ENCODE results near the gene COQ4.
A peak's percentile ranks its signal among the peaks of the same experiment; 100 is the strongest.

COQ4 gene

DNA sequence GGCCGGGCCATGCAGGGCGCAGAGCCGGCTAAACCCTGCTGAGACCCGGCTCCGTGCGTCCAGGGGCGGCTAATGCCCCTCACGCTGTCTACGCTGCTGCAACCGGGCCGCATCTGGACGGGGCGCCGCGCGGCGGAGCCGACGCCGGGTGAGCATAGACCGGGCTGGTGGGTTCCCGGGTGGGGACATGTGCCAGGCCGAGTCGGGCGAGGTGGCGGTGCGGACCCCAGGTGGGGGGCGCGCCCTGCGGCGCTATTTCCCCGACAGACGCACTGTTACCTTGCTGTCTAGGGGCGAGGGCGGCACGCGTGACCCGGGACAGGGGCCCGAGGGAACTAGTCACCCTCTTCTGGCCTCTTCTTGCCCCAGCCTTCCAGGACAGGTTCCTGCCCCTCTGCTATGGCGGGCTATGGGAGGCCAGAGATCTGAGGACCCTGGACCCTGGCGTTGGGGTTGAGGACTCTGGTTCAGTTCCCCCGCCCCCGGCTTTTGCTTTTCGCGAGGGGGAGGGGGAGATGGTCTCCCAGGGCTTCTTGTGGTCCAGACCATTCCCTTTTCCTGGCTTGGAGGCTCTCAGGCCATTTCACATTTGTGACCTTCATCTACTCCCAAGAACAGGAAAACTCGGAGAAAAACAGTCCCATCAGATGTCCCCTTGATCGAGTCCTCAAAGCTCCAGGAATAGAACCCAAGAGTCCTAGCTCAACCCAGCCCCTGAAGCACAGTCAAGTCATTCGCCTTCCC lies 18.2 kb downstream of the COQ4 start:
- Histone ChIP-seq H3K9me3 (ENCODE audit: control insufficient read depth, low read length) (no peaks in the 10 kb centered on the region), H3K27ac (ENCODE audit: insufficient read depth, low read depth, low read length, poor library complexity, severe bottlenecking) (no peak overlapping the region), H3K4me3 (ENCODE audit: insufficient read depth, low read depth, low read length) (peak overlapping the region; percentile 79), H3K27me3 (ENCODE audit: control insufficient read depth, insufficient read depth, low read length, poor library complexity, severe bottlenecking) (no peaks in the 10 kb centered on the region), H3K4me1 (ENCODE audit: control insufficient read depth, insufficient read depth, low read length) (no peaks in the 10 kb centered on the region), H3K36me3 (ENCODE audit: control insufficient read depth, insufficient read depth, low read length) (peaks cover 19% of the 10 kb centered on the region)
- WGBS, 2 experiments: 1 to 2% methylated on average over 48 of the region's 48 CpGs

DNA sequence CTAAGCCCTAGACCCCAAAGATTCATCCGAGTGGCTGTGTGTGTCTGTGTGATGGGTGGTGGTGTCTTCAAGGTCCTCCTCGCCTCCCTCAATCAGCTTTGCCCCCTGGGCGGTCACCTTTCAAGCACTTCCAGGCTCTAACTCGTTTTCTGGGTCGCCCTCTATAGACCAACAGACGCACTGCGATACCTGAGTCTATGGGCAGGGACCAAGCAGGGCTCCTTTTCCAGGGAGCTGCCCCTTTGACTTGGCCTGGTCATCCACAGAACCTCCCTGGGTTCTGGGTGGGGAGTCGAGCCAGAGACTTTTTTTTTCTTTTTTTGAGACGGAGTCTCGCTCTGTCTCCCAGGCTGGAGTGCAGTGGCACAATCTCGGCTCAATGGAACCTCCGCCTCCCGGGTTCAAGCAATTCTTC lies 18.8 kb downstream of the COQ4 start:
- Histone ChIP-seq H3K27ac (ENCODE audit: insufficient read depth, low read depth, low read length, poor library complexity, severe bottlenecking) (no peak overlapping the region), H3K27me3 (ENCODE audit: control insufficient read depth, insufficient read depth, low read length, poor library complexity, severe bottlenecking) (no peaks in the 10 kb centered on the region)
- 37% methylated on average over 12 to 13 of the region's 13 CpGs for WGBS, 2 experiments

DNA sequence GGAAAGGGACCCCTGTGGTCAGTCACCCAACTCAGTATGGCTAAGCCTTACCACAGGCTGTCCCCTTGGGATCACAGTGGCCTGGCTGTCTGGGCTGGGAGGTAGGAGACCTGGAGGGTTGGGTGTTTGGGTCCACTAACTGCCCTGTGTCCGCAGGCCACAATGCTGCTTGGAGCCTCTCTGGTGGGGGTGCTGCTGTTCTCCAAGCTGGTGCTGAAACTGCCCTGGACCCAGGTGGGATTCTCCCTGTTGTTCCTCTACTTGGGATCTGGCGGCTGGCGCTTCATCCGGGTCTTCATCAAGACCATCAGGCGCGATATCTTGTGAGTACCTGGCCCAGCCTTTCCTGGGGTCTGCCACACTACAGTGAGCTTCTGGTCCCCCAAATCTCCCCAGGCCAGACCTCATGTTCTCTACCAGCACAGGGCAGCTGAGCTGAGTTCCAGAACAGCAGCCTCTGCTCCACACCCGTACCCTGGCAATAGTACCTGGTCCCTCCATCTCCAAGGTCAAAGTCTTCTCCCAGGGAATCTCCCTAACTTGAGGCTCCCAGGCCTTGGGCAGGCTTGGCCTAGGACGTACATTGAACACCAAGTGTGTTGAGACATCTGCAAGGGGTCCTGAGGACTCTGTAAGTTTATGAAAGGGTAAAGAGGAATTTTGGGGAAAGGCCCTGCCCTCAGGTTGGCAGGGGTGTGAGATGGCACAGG lies 20.5 kb downstream of the COQ4 start:
- Histone ChIP-seq H3K4me3 (ENCODE audit: insufficient read depth, low read depth, low read length) (no peak overlapping the region), H3K27me3 (ENCODE audit: control insufficient read depth, insufficient read depth, low read length, poor library complexity, severe bottlenecking) (no peaks in the 10 kb centered on the region), H3K27ac (ENCODE audit: insufficient read depth, low read depth, low read length, poor library complexity, severe bottlenecking) (no peak overlapping the region), H3K9me3 (ENCODE audit: control insufficient read depth, low read length) (no peaks in the 10 kb centered on the region), H3K36me3 (ENCODE audit: control insufficient read depth, insufficient read depth, low read length) (peaks cover 29% of the 10 kb centered on the region), H3K4me1 (ENCODE audit: control insufficient read depth, insufficient read depth, low read length) (no peaks in the 10 kb centered on the region)
- WGBS, 2 experiments: 96% methylated on average over 8 of the region's 8 CpGs

More for the DNA sequence above, 18.8 kb downstream of the COQ4 start:
- peak overlapping the region; percentile 79 for H3K4me3 ChIP-seq (ENCODE audit: insufficient read depth, low read depth, low read length)
- H3K4me1 ChIP-seq (ENCODE audit: control insufficient read depth, insufficient read depth, low read length): no peaks in the 10 kb centered on the region
- peaks cover 19% of the 10 kb centered on the region for H3K36me3 ChIP-seq (ENCODE audit: control insufficient read depth, insufficient read depth, low read length)
- no peaks in the 10 kb centered on the region for H3K9me3 ChIP-seq (ENCODE audit: control insufficient read depth, low read length)

DNA sequence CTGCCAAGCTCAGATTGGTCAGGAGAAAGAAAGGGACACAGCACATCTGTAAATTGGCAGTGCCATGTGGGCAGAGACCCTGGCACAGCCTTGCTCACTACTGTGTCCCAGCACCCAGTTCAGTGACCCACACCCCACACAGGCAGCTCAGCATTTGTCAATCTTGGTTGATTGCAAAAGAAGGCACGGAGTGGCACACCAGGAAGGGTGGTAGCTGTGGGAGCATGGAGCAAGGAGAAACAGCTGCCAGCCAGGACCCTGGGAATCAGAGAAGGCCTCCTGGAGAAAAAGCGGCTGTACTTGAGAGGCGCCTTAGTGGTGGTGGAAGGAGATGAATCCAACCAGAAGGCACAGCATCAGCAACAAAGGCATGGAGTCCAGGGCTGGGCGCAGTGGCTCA lies 21.2 kb downstream of the COQ4 start:
- Histone ChIP-seq H3K27ac (ENCODE audit: insufficient read depth, low read depth, low read length, poor library complexity, severe bottlenecking) (no peak overlapping the region), H3K9me3 (ENCODE audit: control insufficient read depth, low read length) (no peaks in the 10 kb centered on the region), H3K4me1 (ENCODE audit: control insufficient read depth, insufficient read depth, low read length) (no peaks in the 10 kb centered on the region), H3K4me3 (ENCODE audit: insufficient read depth, low read depth, low read length) (no peak overlapping the region), H3K36me3 (ENCODE audit: control insufficient read depth, insufficient read depth, low read length) (peaks cover 32% of the 10 kb centered on the region), H3K27me3 (ENCODE audit: control insufficient read depth, insufficient read depth, low read length, poor library complexity, severe bottlenecking) (no peaks in the 10 kb centered on the region)
- 93 to 98% methylated on average over 4 of the region's 4 CpGs for WGBS, 2 experiments

DNA sequence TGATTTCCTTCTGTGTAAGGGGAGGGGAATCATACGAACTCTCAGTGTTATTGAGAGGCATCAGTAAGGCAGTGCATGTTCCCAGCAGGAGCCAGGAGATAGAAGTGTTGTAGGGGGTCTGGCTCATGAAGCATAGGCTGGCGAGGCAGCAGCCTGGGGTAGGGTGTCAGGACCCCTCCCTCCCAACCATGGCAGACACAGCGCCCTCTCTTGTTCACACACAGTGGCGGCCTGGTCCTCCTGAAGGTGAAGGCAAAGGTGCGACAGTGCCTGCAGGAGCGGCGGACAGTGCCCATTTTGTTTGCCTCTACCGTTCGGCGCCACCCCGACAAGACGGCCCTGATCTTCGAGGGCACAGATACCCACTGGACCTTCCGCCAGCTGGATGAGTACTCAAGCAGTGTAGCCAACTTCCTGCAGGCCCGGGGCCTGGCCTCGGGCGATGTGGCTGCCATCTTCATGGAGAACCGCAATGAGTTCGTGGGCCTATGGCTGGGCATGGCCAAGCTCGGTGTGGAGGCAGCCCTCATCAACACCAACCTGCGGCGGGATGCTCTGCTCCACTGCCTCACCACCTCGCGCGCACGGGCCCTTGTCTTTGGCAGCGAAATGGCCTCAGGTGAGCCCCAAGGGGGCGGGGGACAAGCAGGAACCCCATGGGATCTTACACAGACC lies 22.4 kb downstream of the COQ4 start:
- no peak overlapping the region for H3K27ac ChIP-seq (ENCODE audit: insufficient read depth, low read depth, low read length, poor library complexity, severe bottlenecking)
- 93 to 94% methylated on average over 28 of the region's 28 CpGs for whole genome bisulfite sequencing, 2 experiments
- no peaks in the 10 kb centered on the region for H3K27me3 ChIP-seq (ENCODE audit: control insufficient read depth, insufficient read depth, low read length, poor library complexity, severe bottlenecking)
- H3K4me3 ChIP-seq (ENCODE audit: insufficient read depth, low read depth, low read length): no peak overlapping the region
- H3K4me1 ChIP-seq (ENCODE audit: control insufficient read depth, insufficient read depth, low read length): no peaks in the 10 kb centered on the region
- no peaks in the 10 kb centered on the region for H3K9me3 ChIP-seq (ENCODE audit: control insufficient read depth, low read length)
- peaks cover 32% of the 10 kb centered on the region for H3K36me3 ChIP-seq (ENCODE audit: control insufficient read depth, insufficient read depth, low read length)

DNA sequence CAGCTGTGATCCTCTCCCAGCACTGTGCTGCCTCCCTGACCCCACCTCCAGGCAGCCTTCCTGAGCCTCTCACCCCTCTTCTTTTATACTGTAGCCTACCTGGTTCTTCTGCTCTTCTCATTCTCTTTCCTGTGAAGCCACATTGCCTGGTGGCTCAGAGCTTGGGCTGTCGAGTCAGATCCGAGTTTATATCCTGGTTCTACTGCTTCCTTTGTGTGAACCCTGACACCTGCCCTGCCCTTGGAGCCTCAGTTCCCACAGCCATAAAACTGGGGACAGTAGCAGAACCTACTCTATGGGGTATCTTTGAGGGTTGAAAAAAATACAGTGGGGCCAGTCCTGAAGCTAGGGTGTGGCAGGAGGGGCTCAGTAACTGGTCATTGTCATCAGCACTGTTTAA lies 26.5 kb downstream of the COQ4 start:
- Histone ChIP-seq H3K36me3 (ENCODE audit: control insufficient read depth, insufficient read depth, low read length) (peaks cover 29% of the 10 kb centered on the region), H3K4me1 (ENCODE audit: control insufficient read depth, insufficient read depth, low read length) (no peaks in the 10 kb centered on the region)
- WGBS, 2 experiments: 90 to 95% methylated on average over 2 of the region's 2 CpGs

DNA sequence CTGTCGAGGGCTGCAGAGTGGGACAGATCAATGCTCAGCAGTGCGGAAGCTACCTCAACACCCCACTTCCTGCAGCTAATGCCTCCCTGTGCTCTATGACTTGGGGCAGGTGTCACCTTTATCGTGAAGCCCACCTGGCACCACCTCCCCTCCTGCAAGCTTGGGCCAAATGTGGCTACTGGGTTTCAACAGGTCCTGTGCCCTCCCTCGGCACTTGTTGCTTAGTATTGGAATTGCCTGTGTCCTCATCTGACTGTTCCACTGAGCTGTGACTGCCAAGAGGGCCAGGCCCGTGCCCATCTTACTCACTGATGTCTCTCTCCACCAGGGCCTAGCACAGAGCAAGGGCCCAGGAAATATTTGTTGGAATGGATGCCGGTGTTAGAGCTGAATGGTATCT lies 27.1 kb downstream of the COQ4 start:
- no peak overlapping the region for H3K4me3 ChIP-seq (ENCODE audit: insufficient read depth, low read depth, low read length)
- 91 to 95% methylated on average over 6 of the region's 6 CpGs for WGBS, 2 experiments

More for the DNA sequence above, 26.5 kb downstream of the COQ4 start:
- no peak overlapping the region for H3K4me3 ChIP-seq (ENCODE audit: insufficient read depth, low read depth, low read length)
- no peak overlapping the region for H3K27ac ChIP-seq (ENCODE audit: insufficient read depth, low read depth, low read length, poor library complexity, severe bottlenecking)
- no peaks in the 10 kb centered on the region for H3K9me3 ChIP-seq (ENCODE audit: control insufficient read depth, low read length)
- H3K27me3 ChIP-seq (ENCODE audit: control insufficient read depth, insufficient read depth, low read length, poor library complexity, severe bottlenecking): no peaks in the 10 kb centered on the region

DNA sequence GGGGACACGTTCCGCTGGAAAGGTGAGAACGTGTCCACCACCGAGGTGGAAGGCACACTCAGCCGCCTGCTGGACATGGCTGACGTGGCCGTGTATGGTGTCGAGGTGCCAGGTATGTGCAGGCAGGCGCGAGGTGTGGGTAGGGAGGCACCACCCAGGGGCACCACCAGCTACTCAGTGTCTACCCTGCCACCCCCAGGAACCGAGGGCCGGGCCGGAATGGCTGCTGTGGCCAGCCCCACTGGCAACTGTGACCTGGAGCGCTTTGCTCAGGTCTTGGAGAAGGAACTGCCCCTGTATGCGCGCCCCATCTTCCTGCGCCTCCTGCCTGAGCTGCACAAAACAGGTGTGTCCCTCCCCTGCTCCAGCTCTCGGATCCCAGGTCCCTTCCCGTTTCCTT lies 32.8 kb downstream of the COQ4 start:
- 96% methylated on average over 19 of the region's 19 CpGs for WGBS, 2 experiments
- no peak overlapping the region for H3K4me3 ChIP-seq (ENCODE audit: insufficient read depth, low read depth, low read length)
- H3K36me3 ChIP-seq (ENCODE audit: control insufficient read depth, insufficient read depth, low read length): peaks cover 9% of the 10 kb centered on the region
- H3K4me1 ChIP-seq (ENCODE audit: control insufficient read depth, insufficient read depth, low read length): no peaks in the 10 kb centered on the region
- H3K9me3 ChIP-seq (ENCODE audit: control insufficient read depth, low read length): no peaks in the 10 kb centered on the region
- H3K27me3 ChIP-seq (ENCODE audit: control insufficient read depth, insufficient read depth, low read length, poor library complexity, severe bottlenecking): no peaks in the 10 kb centered on the region
- H3K27ac ChIP-seq (ENCODE audit: insufficient read depth, low read depth, low read length, poor library complexity, severe bottlenecking): no peak overlapping the region

More for the DNA sequence above, 27.1 kb downstream of the COQ4 start:
- H3K4me1 ChIP-seq (ENCODE audit: control insufficient read depth, insufficient read depth, low read length): no peaks in the 10 kb centered on the region
- H3K36me3 ChIP-seq (ENCODE audit: control insufficient read depth, insufficient read depth, low read length): peaks cover 28% of the 10 kb centered on the region
- H3K27ac ChIP-seq (ENCODE audit: insufficient read depth, low read depth, low read length, poor library complexity, severe bottlenecking): no peak overlapping the region
- no peaks in the 10 kb centered on the region for H3K9me3 ChIP-seq (ENCODE audit: control insufficient read depth, low read length)
- no peaks in the 10 kb centered on the region for H3K27me3 ChIP-seq (ENCODE audit: control insufficient read depth, insufficient read depth, low read length, poor library complexity, severe bottlenecking)

DNA sequence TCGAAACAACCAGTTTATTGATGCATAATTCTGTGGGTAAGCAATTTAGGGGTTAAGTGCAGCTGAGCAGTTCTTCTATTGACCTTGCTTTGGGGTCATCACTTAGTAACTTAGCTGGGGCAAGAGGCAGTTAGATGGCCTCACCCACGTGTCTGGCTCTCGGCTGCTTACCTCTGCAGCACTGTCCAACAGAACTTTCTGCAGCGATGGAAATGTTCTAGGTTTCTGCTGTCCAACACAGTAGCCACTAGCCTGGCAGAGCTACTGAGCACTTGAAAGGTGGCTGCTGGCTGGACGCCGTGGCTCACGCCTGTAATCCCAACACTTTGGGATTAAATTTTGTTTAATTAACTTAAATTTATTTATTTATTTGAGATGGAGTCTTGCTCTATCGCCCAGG lies 35.5 kb downstream of the COQ4 start:
- H3K4me1 ChIP-seq (ENCODE audit: control insufficient read depth, insufficient read depth, low read length): peaks cover 6% of the 10 kb centered on the region
- peaks cover 3% of the 10 kb centered on the region for H3K36me3 ChIP-seq (ENCODE audit: control insufficient read depth, insufficient read depth, low read length)
- no peaks in the 10 kb centered on the region for H3K9me3 ChIP-seq (ENCODE audit: control insufficient read depth, low read length)
- H3K27ac ChIP-seq (ENCODE audit: insufficient read depth, low read depth, low read length, poor library complexity, severe bottlenecking): no peak overlapping the region
- H3K27me3 ChIP-seq (ENCODE audit: control insufficient read depth, insufficient read depth, low read length, poor library complexity, severe bottlenecking): peaks cover 8% of the 10 kb centered on the region
- H3K4me3 ChIP-seq (ENCODE audit: insufficient read depth, low read depth, low read length): no peak overlapping the region
- WGBS, 2 experiments: 90 to 95% methylated on average over 8 of the region's 8 CpGs

DNA sequence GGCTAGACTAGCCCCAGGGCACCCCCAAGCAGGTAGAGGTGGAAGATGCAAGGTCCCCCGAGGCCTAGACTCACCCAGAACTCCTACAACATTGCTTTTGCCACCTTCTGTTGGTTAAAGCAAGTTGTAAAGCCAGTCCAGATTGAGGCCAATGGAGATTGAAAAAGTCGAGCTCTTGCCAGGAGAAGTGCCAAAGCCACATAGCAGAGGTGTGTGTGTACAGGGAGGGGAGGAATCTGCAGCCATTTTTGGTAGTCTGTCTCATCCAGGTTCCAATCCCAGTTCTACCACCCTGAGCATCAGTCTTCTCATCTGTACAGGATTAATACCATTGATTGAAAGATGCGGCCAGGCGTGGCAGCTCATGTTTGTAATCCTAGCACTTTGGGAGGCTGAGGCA lies 36.2 kb downstream of the COQ4 start:
- H3K9me3 ChIP-seq (ENCODE audit: control insufficient read depth, low read length): no peaks in the 10 kb centered on the region
- peaks cover 3% of the 10 kb centered on the region for H3K36me3 ChIP-seq (ENCODE audit: control insufficient read depth, insufficient read depth, low read length)
- H3K27me3 ChIP-seq (ENCODE audit: control insufficient read depth, insufficient read depth, low read length, poor library complexity, severe bottlenecking): peaks cover 16% of the 10 kb centered on the region
- H3K27ac ChIP-seq (ENCODE audit: insufficient read depth, low read depth, low read length, poor library complexity, severe bottlenecking): no peak overlapping the region
- peaks cover 8% of the 10 kb centered on the region for H3K4me1 ChIP-seq (ENCODE audit: control insufficient read depth, insufficient read depth, low read length)
- 95 to 96% methylated on average over 4 of the region's 4 CpGs for WGBS, 2 experiments
- no peak overlapping the region for H3K4me3 ChIP-seq (ENCODE audit: insufficient read depth, low read depth, low read length)
